Epithelial cell of esophagus (primary cell): Measurements from ENCODE around the gene MSL3B.

ENCODE experiments used
- DNase-seq: peaks from one replicate; pipeline ENCODE4 v3.0.0; 2010; ENCODE audit warnings: low read depth
- H3K4me3 ChIP-seq: 2 replicates; pipeline ENCODE4 v1.5.1; 2011; ENCODE audit warnings: mild to moderate bottlenecking, low read length, control low read depth
- CTCF ChIP-seq: IDR thresholded peaks from 2 replicates; pipeline ENCODE4 v1.5.1; 2011; ENCODE audit warnings: low read depth, mild to moderate bottlenecking, low read length, control low read depth, inconsistent platforms; ENCODE audit not compliant: insufficient read depth; ENCODE audit errors: missing control alignments

The MSL3B gene

GRCh38 chr2:233862261-233862768 is 5.9 kb downstream of the MSL3B start:
- TF ChIP-seq CTCF, result no peak
- no peak overlapping the region for H3K4me3 ChIP-seq
- no peak for DNase-seq

GRCh38 chr2:233858331-233858730 is 9.9 kb downstream of the MSL3B start:
- H3K4me3 ChIP-seq, result no peak overlapping the region
- no peak for DNase-seq
- TF ChIP-seq CTCF, result no peak

DNA sequence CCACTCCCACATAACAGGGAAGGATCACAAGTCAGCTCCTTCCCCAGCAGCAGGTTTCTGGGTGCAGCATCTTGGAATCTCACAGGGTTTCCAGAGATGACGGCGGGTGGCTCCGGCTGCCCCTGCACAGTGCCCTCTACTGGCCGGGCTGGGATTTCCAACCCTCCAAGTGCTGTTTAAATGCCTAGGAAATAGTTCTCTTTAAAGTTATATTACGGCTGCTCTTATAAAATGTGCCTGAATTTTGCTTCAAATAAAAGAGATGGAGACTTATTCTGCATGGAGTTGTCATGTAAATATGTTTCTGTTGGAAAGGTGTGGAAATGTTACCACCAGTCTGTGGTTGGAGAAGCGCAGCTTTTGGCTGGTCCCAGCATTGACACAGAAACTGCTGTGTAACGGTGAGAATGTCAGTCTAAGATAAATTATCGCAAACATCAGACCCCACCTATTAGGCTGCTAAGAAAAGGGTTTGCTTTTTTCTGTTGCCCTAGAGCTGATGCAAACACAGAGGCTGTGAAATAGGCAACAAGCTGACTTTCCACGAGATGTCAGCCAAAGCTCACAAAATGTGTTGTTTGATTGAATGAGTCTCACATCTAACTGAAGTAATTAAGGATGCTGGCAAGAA is 10.6 kb downstream of the MSL3B start:
- no peak overlapping the region for H3K4me3 ChIP-seq
- peak; percentile 74 for TF ChIP-seq CTCF
- DNase-seq, result peak; percentile 63

DNA sequence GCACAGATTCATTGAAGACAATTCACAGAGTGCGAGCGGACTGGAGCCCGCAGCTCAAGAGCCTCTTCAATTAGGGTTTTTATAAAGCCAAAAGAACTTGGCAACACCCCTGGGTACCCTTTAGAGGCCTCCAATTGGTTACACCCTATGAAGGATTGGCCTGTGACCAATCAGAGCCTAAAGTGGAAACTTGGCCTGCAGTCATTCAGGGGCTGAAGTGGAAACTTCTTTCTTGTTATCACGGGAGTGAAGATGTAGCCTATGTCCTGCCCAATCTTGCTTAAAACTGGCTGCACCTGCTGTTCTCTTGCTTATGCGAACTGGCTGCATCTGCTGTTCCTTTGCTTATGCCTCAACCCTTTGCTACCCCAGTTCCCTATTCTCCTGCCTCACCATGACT is 12.0 kb downstream of the MSL3B start:
- no peak for DNase-seq
- no peak for TF ChIP-seq CTCF

GRCh38 chr2:233855345-233855744 is 12.8 kb downstream of the MSL3B start:
- H3K4me3 ChIP-seq, result no peak overlapping the region
- DNase-seq, result no peak
- no peak for TF ChIP-seq CTCF

More for the DNA sequence above, 12.0 kb downstream of the MSL3B start:
- H3K4me3 ChIP-seq, result no peak overlapping the region

DNA sequence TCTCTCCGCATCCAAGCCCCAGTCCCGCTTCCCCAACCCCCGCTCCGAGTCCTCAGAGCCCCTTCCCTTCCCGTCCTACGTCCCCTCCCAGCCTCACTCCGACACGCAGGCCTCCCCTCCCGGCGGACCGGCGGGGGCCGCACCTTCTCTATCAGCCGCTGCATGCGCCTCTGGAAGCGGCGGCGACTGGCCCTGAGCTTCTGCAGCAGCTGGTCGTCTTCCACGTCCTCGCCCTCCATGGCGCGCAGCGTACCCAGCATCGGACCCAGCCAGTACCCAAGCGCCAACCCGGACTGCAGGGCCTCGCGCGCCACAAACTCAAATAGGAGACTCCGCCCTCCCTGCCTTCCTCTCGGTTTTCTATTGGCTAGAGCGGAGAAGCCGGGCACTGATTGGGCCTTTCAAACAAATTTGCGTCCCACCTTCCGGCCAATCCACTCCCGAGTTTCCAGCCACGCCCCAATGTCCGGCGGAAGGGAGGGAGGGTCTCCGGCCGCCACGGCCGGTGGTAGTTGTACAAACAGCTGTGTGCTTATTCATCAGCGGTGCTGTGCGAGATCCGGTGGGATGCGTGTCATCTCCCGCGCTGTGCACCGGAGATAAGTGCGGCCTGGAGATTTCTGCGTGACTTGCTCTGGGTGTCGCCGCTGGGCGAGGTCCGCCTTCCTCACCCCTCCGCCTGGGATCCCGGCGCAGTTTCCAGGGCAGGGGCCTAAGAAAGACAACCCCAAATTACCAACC is 13.8 kb downstream of the MSL3B start, which contains the start of gene HJURP:
TSS of gene HJURP (minus strand) at position 295 of the 741 bp plus-strand sequence. CDS start at position 260, 35 bp downstream.
- DNase-seq, result peak; percentile 97
- no peak for TF ChIP-seq CTCF

More for the DNA sequence above, 13.8 kb downstream of the MSL3B start, which contains the start of gene HJURP:
- H3K4me3 ChIP-seq, result peak within 1 kb of the TSS; percentile 84
